HG02588 (cell line): ENCODE data around the gene AMOT.
A peak's percentile ranks its signal among the peaks of the same experiment; 100 is the strongest.
"Not testable (repeated sequence)": the region's sequence is repeated elsewhere in the genome, so short reads cannot be mapped to it uniquely, and the experiment has no call there.

Experiments
- ATAC-seq: cut with Tn5 transposase; IDR thresholded peaks from one replicate; pipeline ENCODE4 v1.9.1; 2021; ENCODE audit warnings: mild to moderate bottlenecking, moderate library complexity; ENCODE audit not compliant: unreplicated experiment

Gene AMOT

GRCh38 chrX:112840382-112841113 lies at the start of gene AMOT:
AMOT (minus strand) TSS chrX:112840831; CDS start chrX:112823126, 17,705 bp downstream.
- ATAC-seq = peak; percentile 70

GRCh38 chrX:112889400-112889799 lies 48.8 kb upstream of the AMOT start:
- no peak for ATAC-seq

- ATAC-seq = no peak
These were observed 48.3 kb upstream of the AMOT start for GRCh38 chrX:112888916-112889315.

GRCh38 chrX:112877771-112878173 lies 37.1 kb upstream of the AMOT start:
- no peak for ATAC-seq

GRCh38 chrX:112874614-112875013 lies 34.0 kb upstream of the AMOT start:
- peak; percentile 47 for ATAC-seq

GRCh38 chrX:112874175-112874574 lies 33.5 kb upstream of the AMOT start:
- no peak for ATAC-seq

- ATAC-seq = no peak
These were observed 28.0 kb upstream of the AMOT start for GRCh38 chrX:112868586-112868985.

GRCh38 chrX:112867570-112867969 lies 26.9 kb upstream of the AMOT start:
- ATAC-seq = peak; percentile 55

GRCh38 chrX:112866175-112866574 lies 25.5 kb upstream of the AMOT start:
- ATAC-seq = no peak

GRCh38 chrX:112865464-112866025 lies 24.9 kb upstream of the AMOT start:
- ATAC-seq = no peak

- no peak for ATAC-seq
These were observed 23.2 kb upstream of the AMOT start for GRCh38 chrX:112863850-112864249.

GRCh38 chrX:112857478-112857878 lies 16.8 kb upstream of the AMOT start:
- no peak for ATAC-seq

- ATAC-seq = not testable (repeated sequence)
These were observed 14.3 kb upstream of the AMOT start for GRCh38 chrX:112854901-112855300.

- ATAC-seq = no peak
These were observed 12.2 kb upstream of the AMOT start for GRCh38 chrX:112852851-112853250.

GRCh38 chrX:112851806-112852205 lies 11.2 kb upstream of the AMOT start:
- ATAC-seq = peak; percentile 72

- ATAC-seq = peak; percentile 78
These were observed 10.6 kb upstream of the AMOT start for GRCh38 chrX:112851161-112851779.

GRCh38 chrX:112849016-112849415 lies 8.4 kb upstream of the AMOT start:
- ATAC-seq = no peak

GRCh38 chrX:112846782-112847181 lies 6.2 kb upstream of the AMOT start:
- ATAC-seq = no peak

- ATAC-seq = no peak
These were observed 5.6 kb upstream of the AMOT start for GRCh38 chrX:112846187-112846586.

GRCh38 chrX:112844250-112844649 lies 3.6 kb upstream of the AMOT start:
- no peak for ATAC-seq

- no peak for ATAC-seq
These were observed 1.2 kb upstream of the AMOT start for GRCh38 chrX:112841820-112842157.

GRCh38 chrX:112841114-112841819 lies 636 bp upstream of the AMOT start:
- ATAC-seq = peak; percentile 97
